Measurements from ENCODE around the gene NRP2. TPM values are rescaled to one million over a fixed set of nuclear protein-coding genes. Genes with fewer than 3 reads are reported as not detected.

NRP2 gene
- total RNA-seq, 2 experiments from 2014 or later = 2.9 to 3.3 TPM

- POLR2A ChIA-PET = no interaction called here
Observed at GRCh38 chr2:205714789-205715720, 32.8 kb downstream of the NRP2 start.

GRCh38 chr2:205715831-205716525, 33.7 kb downstream of the NRP2 start:
- no peak for ATAC-seq (ENCODE audit: low read depth)
- H3K36me3 Mint-ChIP-seq = no peaks in the 10 kb centered on the region
- no peaks in the 10 kb centered on the region for H3K4me1 Mint-ChIP-seq
- H3K27ac Mint-ChIP-seq = no peak overlapping the region
- peaks cover 12% of the 10 kb centered on the region for H3K27me3 Mint-ChIP-seq
- H3K4me3 Mint-ChIP-seq = no peak overlapping the region
- no peaks in the 10 kb centered on the region for H3K9me3 Mint-ChIP-seq
- no peak for DNase-seq
- POLR2A ChIA-PET = no interaction called here

More at GRCh38 chr2:205714789-205715720, 32.8 kb downstream of the NRP2 start:
- H3K27ac Mint-ChIP-seq = no peak overlapping the region
- no peaks in the 10 kb centered on the region for H3K9me3 Mint-ChIP-seq
- ATAC-seq (ENCODE audit: low read depth) = no peak
- no peak for DNase-seq
- no peaks in the 10 kb centered on the region for H3K36me3 Mint-ChIP-seq
- no peak overlapping the region for H3K4me3 Mint-ChIP-seq
- H3K4me1 Mint-ChIP-seq = no peaks in the 10 kb centered on the region
- peaks cover 12% of the 10 kb centered on the region for H3K27me3 Mint-ChIP-seq

GRCh38 chr2:205717175-205717846, 35.0 kb downstream of the NRP2 start:
- Mint-ChIP-seq H3K9me3 (no peaks in the 10 kb centered on the region), H3K27ac (no peak overlapping the region), H3K4me1 (no peaks in the 10 kb centered on the region)

GRCh38 chr2:205717999-205718398, 35.7 kb downstream of the NRP2 start:
- Mint-ChIP-seq H3K4me3 (no peak overlapping the region), H3K36me3 (no peaks in the 10 kb centered on the region), H3K9me3 (no peaks in the 10 kb centered on the region), H3K27me3 (peaks cover 10% of the 10 kb centered on the region), H3K27ac (no peak overlapping the region), H3K4me1 (no peaks in the 10 kb centered on the region)
- ATAC-seq (ENCODE audit: low read depth) (no peak), DNase-seq (no peak)
- POLR2A ChIA-PET = no interaction called here

More at GRCh38 chr2:205717175-205717846, 35.0 kb downstream of the NRP2 start:
- Mint-ChIP-seq H3K27me3 (peaks cover 11% of the 10 kb centered on the region), H3K4me3 (no peak overlapping the region), H3K36me3 (no peaks in the 10 kb centered on the region)
- POLR2A ChIA-PET = interaction anchor here (0.6 kb wide), 1 partner anchor 48 kb away, joined by 3 read pairs; no protein-coding TSS in a partner anchor
- ATAC-seq (ENCODE audit: low read depth) (no peak), DNase-seq (no peak)

- Mint-ChIP-seq H3K4me3 (no peak overlapping the region), H3K27me3 (peaks cover 10% of the 10 kb centered on the region), H3K27ac (no peak overlapping the region), H3K9me3 (no peaks in the 10 kb centered on the region), H3K4me1 (no peaks in the 10 kb centered on the region), H3K36me3 (peaks cover 5% of the 10 kb centered on the region)
- POLR2A ChIA-PET = no interaction called here
- DNase-seq (no peak), ATAC-seq (ENCODE audit: low read depth) (no peak)
Observed at GRCh38 chr2:205719847-205720246, 37.5 kb downstream of the NRP2 start.

- DNase-seq (no peak), ATAC-seq (ENCODE audit: low read depth) (no peak)
- Mint-ChIP-seq H3K4me3 (no peak overlapping the region), H3K27ac (no peak overlapping the region), H3K4me1 (no peaks in the 10 kb centered on the region), H3K9me3 (no peaks in the 10 kb centered on the region), H3K27me3 (peaks cover 10% of the 10 kb centered on the region), H3K36me3 (peaks cover 5% of the 10 kb centered on the region)
- POLR2A ChIA-PET = no interaction called here
Observed at GRCh38 chr2:205720451-205720902, 38.2 kb downstream of the NRP2 start.

GRCh38 chr2:205721057-205721449, 38.8 kb downstream of the NRP2 start:
- ATAC-seq (ENCODE audit: low read depth) (no peak), DNase-seq (no peak)
- Mint-ChIP-seq H3K36me3 (peaks cover 5% of the 10 kb centered on the region), H3K9me3 (no peaks in the 10 kb centered on the region), H3K27ac (no peak overlapping the region), H3K4me1 (no peaks in the 10 kb centered on the region), H3K27me3 (peaks cover 10% of the 10 kb centered on the region), H3K4me3 (no peak overlapping the region)
- POLR2A ChIA-PET = no interaction called here

- Mint-ChIP-seq H3K36me3 (peaks cover 6% of the 10 kb centered on the region), H3K27ac (no peak overlapping the region), H3K27me3 (peaks cover 9% of the 10 kb centered on the region), H3K9me3 (no peaks in the 10 kb centered on the region), H3K4me3 (no peak overlapping the region), H3K4me1 (no peaks in the 10 kb centered on the region)
- ATAC-seq (ENCODE audit: low read depth) = no peak
- POLR2A ChIA-PET = no interaction called here
- no peak for DNase-seq
Observed at GRCh38 chr2:205722283-205722918, 40.1 kb downstream of the NRP2 start.

GRCh38 chr2:205723179-205723578, 40.9 kb downstream of the NRP2 start:
- POLR2A ChIA-PET = no interaction called here
- no peak overlapping the region for H3K27ac Mint-ChIP-seq
- peaks cover 6% of the 10 kb centered on the region for H3K36me3 Mint-ChIP-seq
- H3K27me3 Mint-ChIP-seq = peaks cover 5% of the 10 kb centered on the region
- H3K9me3 Mint-ChIP-seq = no peaks in the 10 kb centered on the region
- H3K4me3 Mint-ChIP-seq = no peak overlapping the region
- ATAC-seq (ENCODE audit: low read depth) (no peak), DNase-seq (no peak)
- no peaks in the 10 kb centered on the region for H3K4me1 Mint-ChIP-seq

- Mint-ChIP-seq H3K4me1 (no peaks in the 10 kb centered on the region), H3K4me3 (no peak overlapping the region), H3K27ac (no peak overlapping the region), H3K36me3 (peaks cover 6% of the 10 kb centered on the region), H3K27me3 (no peaks in the 10 kb centered on the region), H3K9me3 (no peaks in the 10 kb centered on the region)
- ATAC-seq (ENCODE audit: low read depth) (no peak), DNase-seq (no peak)
- POLR2A ChIA-PET = no interaction called here
Observed at GRCh38 chr2:205725059-205725458, 42.8 kb downstream of the NRP2 start.

GRCh38 chr2:205726506-205726905, 44.2 kb downstream of the NRP2 start:
- Mint-ChIP-seq H3K9me3 (no peaks in the 10 kb centered on the region), H3K27ac (no peak overlapping the region), H3K36me3 (peaks cover 6% of the 10 kb centered on the region), H3K4me1 (no peaks in the 10 kb centered on the region), H3K4me3 (no peak overlapping the region), H3K27me3 (no peaks in the 10 kb centered on the region)
- POLR2A ChIA-PET = no interaction called here
- no peak for ATAC-seq (ENCODE audit: low read depth)
- DNase-seq = no peak

- Mint-ChIP-seq H3K9me3 (no peaks in the 10 kb centered on the region), H3K36me3 (peaks cover 6% of the 10 kb centered on the region), H3K27me3 (no peaks in the 10 kb centered on the region), H3K4me3 (no peak overlapping the region), H3K27ac (no peak overlapping the region), H3K4me1 (no peaks in the 10 kb centered on the region)
- POLR2A ChIA-PET = no interaction called here
- DNase-seq = no peak
- no peak for ATAC-seq (ENCODE audit: low read depth)
Observed at GRCh38 chr2:205727174-205727573, 44.9 kb downstream of the NRP2 start.

- no peaks in the 10 kb centered on the region for H3K9me3 Mint-ChIP-seq
- no peak overlapping the region for H3K4me3 Mint-ChIP-seq
- POLR2A ChIA-PET = no interaction called here
- H3K27ac Mint-ChIP-seq = no peak overlapping the region
- no peak for ATAC-seq (ENCODE audit: low read depth)
- peaks cover 6% of the 10 kb centered on the region for H3K36me3 Mint-ChIP-seq
- DNase-seq = no peak
- H3K4me1 Mint-ChIP-seq = no peaks in the 10 kb centered on the region
- peaks cover 1% of the 10 kb centered on the region for H3K27me3 Mint-ChIP-seq
Observed at GRCh38 chr2:205728366-205728765, 46.1 kb downstream of the NRP2 start.

Measured in activated naive CD8-positive, alpha-beta T cell treated with anti-CD3 and anti-CD28 coated beads, Interleukin-2, amount 10 ng/mL, durations not matched to agents 7 days and 5 days (primary cell).